Fibroblast of lung (primary cell): ENCODE data around the gene TRAPPC1.

ENCODE experiments used
- CTCF ChIP-seq, 2 donors: IDR thresholded peaks in 1 of 2; conservative IDR thresholded peaks in 1 of 2; 1 replicate in 1 of 2; 2 replicates in 1 of 2; pipeline ENCODE4 v1.5.1; 2011 to 2012; ENCODE audit warnings: low read length in 2 of 2, control low read depth in 1 of 2, inconsistent platforms in 1 of 2, low read depth in 1 of 2, mild to moderate bottlenecking in 1 of 2
- EZH2 ChIP-seq: IDR thresholded peaks from 2 replicates; pipeline ENCODE4 v1.5.1; 2012; ENCODE audit warnings: low read length, control low read depth, mild to moderate bottlenecking; ENCODE audit errors: missing control alignments

DNA sequence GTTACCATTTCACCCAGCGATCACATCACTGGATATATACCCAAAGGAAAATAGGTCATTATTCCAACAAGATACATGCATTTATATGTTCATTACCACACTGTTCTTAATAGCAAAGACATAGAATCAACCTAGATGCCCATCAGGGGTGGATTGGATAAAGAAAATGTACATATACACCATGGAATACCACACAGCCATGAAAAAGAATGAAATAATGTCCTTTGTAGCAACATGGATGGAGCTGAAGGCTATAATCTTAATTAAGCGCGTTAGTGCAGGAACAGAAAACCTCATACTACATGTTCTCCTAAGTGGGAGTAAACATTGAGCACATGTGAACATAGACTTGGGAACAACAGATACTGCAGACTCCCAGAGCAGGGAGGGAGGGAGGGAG is 18.8 kb upstream of the TRAPPC1 start:
- TF ChIP-seq CTCF (conservative IDR thresholded peaks at IDR 0.05 in 1 of 2, IDR thresholded peaks at IDR 0.05 in 1 of 2; ENCODE audit: low read depth in 1 of 2, low read length in 2 of 2), result no peak
- no peak for TF ChIP-seq EZH2
